D721Med (cell line): ENCODE measurements around the gene DCST1.

Experiments used
- DNase-seq: peaks from one replicate; pipeline ENCODE4 v3.0.0; 2011; ENCODE audit warnings: low spot score; ENCODE audit not compliant: insufficient read length
- FAIRE-seq: peaks from 2 replicates; lab custom pipeline; 2011; peaks lifted over from hg19 to GRCh38; lab: Jason Lieb, UNC
- TF ChIP-seq, protein P1 (sequence below): IDR thresholded peaks from 2 replicates; pipeline ENCODE4 v1.5.1; 2012; ENCODE audit warnings: mild to moderate bottlenecking, control low read depth; ENCODE audit not compliant: insufficient read depth; ENCODE audit errors: missing control alignments

Gene DCST1

DNA sequence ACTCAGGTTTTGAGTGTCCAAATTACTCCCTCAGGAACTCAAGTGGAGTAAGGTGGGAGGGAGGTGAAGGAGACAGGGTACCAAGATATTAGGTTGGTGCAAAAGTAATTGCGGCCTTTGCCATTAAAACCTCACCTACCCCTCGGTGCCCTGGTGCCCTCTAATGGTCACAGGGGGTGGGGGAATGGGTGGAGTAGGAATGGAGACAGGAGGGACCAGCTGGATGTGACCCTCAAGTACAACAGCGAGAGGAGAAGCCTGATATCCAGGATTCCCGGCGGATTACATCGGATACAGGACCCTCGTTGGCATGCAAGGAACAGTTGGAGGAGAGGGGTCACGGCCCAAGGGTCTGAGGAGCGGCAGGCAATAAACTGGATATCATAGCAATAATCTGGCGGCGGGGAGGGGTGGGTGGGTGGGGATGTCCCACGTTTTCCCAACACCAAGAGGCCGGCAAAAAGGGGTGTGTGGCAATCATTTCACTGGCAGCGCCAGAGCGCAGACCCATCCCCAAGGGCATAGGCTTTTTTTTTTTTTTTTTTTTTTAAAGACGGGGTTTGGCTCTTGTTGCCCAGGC is 35.3 kb upstream of the DCST1 start:
- FAIRE-seq = no peak
- no peak for DNase-seq
- TF ChIP-seq, protein P1, sequence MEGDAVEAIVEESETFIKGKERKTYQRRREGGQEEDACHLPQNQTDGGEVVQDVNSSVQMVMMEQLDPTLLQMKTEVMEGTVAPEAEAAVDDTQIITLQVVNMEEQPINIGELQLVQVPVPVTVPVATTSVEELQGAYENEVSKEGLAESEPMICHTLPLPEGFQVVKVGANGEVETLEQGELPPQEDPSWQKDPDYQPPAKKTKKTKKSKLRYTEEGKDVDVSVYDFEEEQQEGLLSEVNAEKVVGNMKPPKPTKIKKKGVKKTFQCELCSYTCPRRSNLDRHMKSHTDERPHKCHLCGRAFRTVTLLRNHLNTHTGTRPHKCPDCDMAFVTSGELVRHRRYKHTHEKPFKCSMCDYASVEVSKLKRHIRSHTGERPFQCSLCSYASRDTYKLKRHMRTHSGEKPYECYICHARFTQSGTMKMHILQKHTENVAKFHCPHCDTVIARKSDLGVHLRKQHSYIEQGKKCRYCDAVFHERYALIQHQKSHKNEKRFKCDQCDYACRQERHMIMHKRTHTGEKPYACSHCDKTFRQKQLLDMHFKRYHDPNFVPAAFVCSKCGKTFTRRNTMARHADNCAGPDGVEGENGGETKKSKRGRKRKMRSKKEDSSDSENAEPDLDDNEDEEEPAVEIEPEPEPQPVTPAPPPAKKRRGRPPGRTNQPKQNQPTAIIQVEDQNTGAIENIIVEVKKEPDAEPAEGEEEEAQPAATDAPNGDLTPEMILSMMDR = peak; percentile 17

DNA sequence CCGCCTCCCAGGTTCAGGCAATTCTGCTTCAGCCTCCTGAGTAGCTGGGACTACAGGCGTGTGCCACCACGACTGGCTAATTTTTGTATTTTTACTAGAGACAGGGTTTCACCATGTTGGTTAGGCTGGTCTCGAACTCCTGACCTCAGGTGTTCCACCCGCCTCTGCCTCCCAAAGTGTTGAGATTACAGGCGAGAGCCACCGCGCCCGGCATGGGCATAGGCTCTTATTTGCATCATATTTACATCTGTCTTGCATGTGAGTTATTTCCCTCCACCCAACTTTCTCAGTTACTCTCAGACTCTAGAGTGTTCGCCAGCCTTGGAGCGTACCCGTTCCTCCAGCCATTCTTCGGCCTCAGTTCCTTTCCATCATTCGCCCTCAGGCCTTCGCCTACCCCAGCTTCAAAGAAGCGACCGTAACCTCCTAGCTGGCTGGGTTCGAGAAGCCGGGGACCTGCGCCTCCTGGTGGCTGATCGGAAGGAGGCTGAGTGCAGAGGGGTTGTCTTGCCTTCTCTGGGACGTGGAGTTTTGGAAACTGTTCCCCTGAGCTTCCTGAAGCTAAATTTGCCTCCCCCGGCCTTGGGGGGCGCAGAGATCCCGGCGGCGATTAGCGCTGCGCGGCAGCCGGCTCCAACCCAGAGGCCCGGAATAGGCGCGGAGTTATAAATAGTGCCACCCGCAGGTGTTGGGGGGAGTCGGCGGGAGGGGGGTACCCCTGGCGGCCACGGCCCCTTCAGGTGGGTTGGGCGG is 34.6 kb upstream of the DCST1 start:
- FAIRE-seq (no peak), DNase-seq (peak; percentile 92)
- TF ChIP-seq, protein P1 = peak; percentile 99

DNA sequence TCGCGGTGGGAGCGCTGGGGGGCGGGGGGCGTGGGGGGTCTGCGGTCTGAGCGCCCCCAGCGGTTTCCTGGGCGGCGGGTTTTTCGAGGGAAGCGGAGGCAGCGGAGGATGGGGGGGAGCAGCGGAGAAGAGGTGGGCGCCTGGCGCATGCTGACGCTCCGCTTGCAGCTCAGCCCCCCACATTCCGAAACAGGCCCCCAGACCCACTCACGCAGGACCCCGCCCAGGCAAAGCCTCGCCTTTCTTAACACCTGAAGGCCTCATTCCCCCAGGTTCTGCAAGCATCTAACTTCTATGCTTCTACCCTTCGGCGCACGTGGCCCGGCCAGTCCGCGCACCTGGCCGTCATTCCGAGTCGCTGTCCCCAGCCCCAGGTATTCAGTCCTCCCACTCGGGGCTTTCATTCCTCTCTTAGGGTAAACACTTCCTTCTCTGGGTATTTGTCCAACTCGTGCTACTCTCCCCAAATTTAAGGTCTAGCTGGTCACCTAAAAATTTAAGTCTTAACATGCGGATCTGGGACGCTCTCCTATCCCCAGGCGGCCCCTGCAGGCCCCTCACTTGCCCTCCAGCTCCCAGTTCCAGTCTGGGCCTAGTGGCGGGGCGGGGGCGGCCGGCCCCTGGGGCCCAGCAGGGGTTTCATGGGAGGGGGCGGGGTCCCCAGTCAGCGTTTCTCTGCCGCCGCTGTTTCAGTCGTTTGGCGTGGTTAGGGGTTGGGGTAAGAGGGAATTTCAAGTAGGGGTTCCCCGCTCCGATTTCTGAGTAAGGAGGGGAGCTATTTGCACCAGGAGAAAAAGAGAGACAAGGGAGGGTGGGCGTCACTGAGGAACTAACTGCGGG is 33.8 kb upstream of the DCST1 start:
- no peak for FAIRE-seq
- no peak for DNase-seq
- TF ChIP-seq, protein P1 = no peak

DNA sequence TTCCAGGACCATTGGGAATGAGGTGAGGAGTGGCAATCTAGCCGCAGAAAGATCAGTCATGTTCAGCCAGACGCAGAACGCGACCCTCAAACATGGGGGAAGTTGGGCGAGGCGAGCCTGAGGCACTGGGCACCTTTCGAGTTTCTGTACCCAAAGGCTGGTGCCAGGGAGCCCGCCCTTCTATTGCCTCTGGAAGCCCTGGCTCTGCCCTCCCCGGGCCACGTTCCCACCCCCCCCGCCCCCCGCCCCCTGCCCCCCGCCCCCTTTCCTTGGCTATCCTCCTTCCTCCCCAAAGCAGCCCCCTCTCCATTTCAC is 33.3 kb upstream of the DCST1 start:
- TF ChIP-seq, protein P1 = no peak
- FAIRE-seq = no peak

DNA sequence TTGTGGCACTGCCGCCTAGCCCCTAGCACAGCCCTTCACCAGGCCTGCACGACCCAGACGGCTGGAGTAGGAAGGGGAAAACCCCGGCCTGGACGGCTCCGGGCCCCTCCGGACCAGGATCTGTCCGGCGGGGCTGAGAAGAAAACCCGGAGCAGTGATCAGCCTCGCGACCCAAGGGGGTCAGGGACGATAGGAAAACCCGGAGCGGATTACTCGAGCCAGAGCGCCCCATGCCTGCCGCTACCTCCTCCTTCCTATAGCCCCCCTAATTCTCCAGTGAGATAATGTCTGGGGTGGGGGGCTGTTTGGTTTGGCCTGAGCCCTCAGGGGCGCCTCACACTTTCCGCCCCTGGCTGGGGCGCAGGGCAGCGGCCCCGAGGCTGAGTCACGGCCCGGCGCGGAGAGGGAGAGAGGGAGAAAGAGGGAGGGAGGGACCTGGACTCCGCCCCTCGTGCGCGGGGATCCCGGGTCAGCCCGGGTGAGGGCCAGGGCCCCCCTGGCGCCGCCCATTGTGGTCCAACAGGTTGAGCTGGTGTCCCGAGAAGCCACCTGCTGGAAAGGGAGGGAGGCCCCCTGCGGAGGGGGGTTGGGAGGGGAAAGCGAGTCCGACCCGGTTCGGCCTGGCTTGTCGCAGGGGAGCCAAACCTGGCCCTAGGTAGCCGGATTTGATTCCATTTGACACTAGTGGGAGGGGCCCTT is 32.7 kb upstream of the DCST1 start:
- DNase-seq = peak; percentile 92
- TF ChIP-seq, protein P1 = no peak
- FAIRE-seq = no peak

More for the DNA sequence above, 33.3 kb upstream of the DCST1 start:
- no peak for DNase-seq

DNA sequence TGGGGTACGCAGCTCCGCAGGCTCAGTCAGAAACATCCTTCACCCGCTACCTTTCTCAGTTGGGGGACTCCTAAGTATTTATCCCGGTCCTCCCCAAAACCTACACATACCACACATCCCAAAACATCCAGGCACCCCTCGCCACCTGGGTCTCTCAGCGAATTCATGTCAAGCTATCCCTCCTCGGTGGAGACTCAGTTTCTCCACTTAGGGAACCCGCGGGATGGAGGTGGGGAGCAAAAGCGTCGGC is 32.3 kb upstream of the DCST1 start:
- no peak for FAIRE-seq
- no peak for DNase-seq
- TF ChIP-seq, protein P1 = no peak
